Thyroid gland (tissue), 4 donors: ENCODE measurements around the gene GRWD1. TPM values are rescaled to one million over a fixed set of nuclear protein-coding genes. Genes with fewer than 3 reads are reported as not detected.

Source experiments
- DNase-seq, 2 donors: peaks; one replicate each; pipeline ENCODE4 v3.0.0-alpha.2; 2019
- H3K27ac ChIP-seq, 3 donors: fragments of 200-600 bp; sonication (generic); 1 replicate in 2 of 3; 2 replicates in 1 of 3; pipeline ENCODE4 v1.5.1; 2016 to 2019; ENCODE audit warnings: mild to moderate bottlenecking in 1 of 3, moderate library complexity in 1 of 3
- H3K27me3 ChIP-seq: fragments of 200-600 bp; sonication (generic); one replicate; pipeline ENCODE4 v1.5.1; 2019
- H3K36me3 ChIP-seq, 2 donors: fragments of 200-600 bp; sonication (generic); one replicate each; pipeline ENCODE4 v1.5.1; 2016 to 2019
- H3K4me1 ChIP-seq, 2 donors: fragments of 200-600 bp; sonication (generic); one replicate each; pipeline ENCODE4 v1.5.1; 2017 to 2019
- H3K4me3 ChIP-seq, 3 donors: fragments of 200-600 bp; sonication (generic); replicated peaks in 1 of 3; 1 replicate in 2 of 3; 2 replicates in 1 of 3; pipeline ENCODE4 v1.5.1; 2016; ENCODE audit warnings: mild to moderate bottlenecking in 1 of 3
- H3K9me3 ChIP-seq: fragments of 200-600 bp; sonication (generic); one replicate; pipeline ENCODE4 v1.5.1; 2017
- CTCF ChIP-seq, 6 experiments: fragments of 200-600 bp in 3 of 6; fragments of 450-650 bp in 3 of 6; sonication (generic) in 3 of 6; IDR thresholded peaks; one replicate each; pipeline ENCODE4 v1.5.1; 2016 to 2019; ENCODE audit warnings: antibody characterized with exemption in 6 of 6, mild to moderate bottlenecking in 2 of 6, inconsistent platforms in 1 of 6, moderate library complexity in 1 of 6
- POLR2A ChIP-seq, 2 donors: fragments of 450-650 bp; IDR thresholded peaks; one replicate each; pipeline ENCODE4 v1.6.1; 2017; ENCODE audit warnings: antibody characterized with exemption in 2 of 2, mild to moderate bottlenecking in 2 of 2, moderate library complexity in 1 of 2
- WGBS, 2 donors: methylation state at CpG; one replicate each; pipeline ENCODE4 v1.1.5; 2017; 5-methylcytosine and 5-hydroxymethylcytosine counted together
- intact Hi-C: fragments of 100-400 bp; cut with DNase I; formaldehyde crosslinking; loops from one replicate; pipeline ENCODE4 v1.15.1; 2023
- total RNA-seq, 4 donors: library from RNA; depleted of rRNA; stranded (reverse); fragments of >200 nt; gene quantifications; one replicate each; pipeline ENCODE4 v1.2.3, GENCODE V29; 2016

GRWD1 gene
- total RNA-seq, 4 donors from 2014 or later: 22.4 to 40.5 (median 29.1) TPM

GRCh38 chr19:48461982-48462655, 16.3 kb downstream of the GRWD1 start:
- WGBS, 2 donors: 72 to 81% methylated on average over 32 to 61 of the region's 62 CpGs
- DNase-seq: no peak
- Histone ChIP-seq H3K36me3 (no peaks in the 10 kb centered on the region), H3K4me3 (no peak overlapping the region), H3K27ac (no peak overlapping the region), H3K9me3 (no peaks in the 10 kb centered on the region), H3K4me1 (no peaks in the 10 kb centered on the region), H3K27me3 (no peaks in the 10 kb centered on the region)
- intact Hi-C loops: no loop called here
- TF ChIP-seq CTCF (IDR thresholded peaks at IDR 0.05): no peak
- no peak for TF ChIP-seq POLR2A (IDR thresholded peaks at IDR 0.05)

GRCh38 chr19:48465215-48465614, 19.4 kb downstream of the GRWD1 start:
- no peaks in the 10 kb centered on the region for H3K9me3 ChIP-seq
- no peaks in the 10 kb centered on the region for H3K27me3 ChIP-seq
- intact Hi-C loops: no loop called here
- WGBS, 2 donors: 88 to 93% methylated on average over 1 of the region's 1 CpG
- no peak overlapping the region for H3K27ac ChIP-seq
- no peak for DNase-seq
- no peaks in the 10 kb centered on the region for H3K36me3 ChIP-seq
- H3K4me3 ChIP-seq: no peak overlapping the region
- TF ChIP-seq POLR2A (IDR thresholded peaks at IDR 0.05): no peak
- no peak for TF ChIP-seq CTCF (IDR thresholded peaks at IDR 0.05)
- H3K4me1 ChIP-seq: peaks cover 4 to 10% of the 10 kb centered on the region in 2 donors

- Histone ChIP-seq H3K27me3 (no peaks in the 10 kb centered on the region), H3K4me1 (peaks cover 19 to 20% of the 10 kb centered on the region in 2 donors), H3K9me3 (no peaks in the 10 kb centered on the region), H3K4me3 (no peak overlapping the region), H3K27ac (no peak overlapping the region), H3K36me3 (peaks cover 14 to 15% of the 10 kb centered on the region in 2 donors)
- no peak for TF ChIP-seq CTCF (IDR thresholded peaks at IDR 0.05)
- TF ChIP-seq POLR2A (IDR thresholded peaks at IDR 0.05): no peak
- intact Hi-C loops: no loop called here
- 69 to 73% methylated on average over 8 to 15 of the region's 16 CpGs for WGBS, 2 donors
- no peak for DNase-seq
These were observed 21.0 kb downstream of the GRWD1 start for GRCh38 chr19:48466561-48467325.

- no peak for TF ChIP-seq CTCF (IDR thresholded peaks at IDR 0.05)
- Histone ChIP-seq H3K36me3 (peaks cover 31 to 34% of the 10 kb centered on the region in 2 donors), H3K4me1 (peaks cover 40% of the 10 kb centered on the region in 2 donors), H3K9me3 (no peaks in the 10 kb centered on the region), H3K4me3 (peak overlapping the region in 1 of 3 donors; percentile 75), H3K27ac (peak overlapping the region; percentile 94 to 97 (median 96)), H3K27me3 (no peaks in the 10 kb centered on the region)
- 0 to 1% methylated on average over 29 to 32 of the region's 36 CpGs for WGBS, 2 donors
- intact Hi-C loops: no loop called here
- DNase-seq: peak; percentile 100
These were observed 23.0 kb downstream of the GRWD1 start for GRCh38 chr19:48468772-48469288.
